Keratinocyte (primary cell): ENCODE results near the gene RASSF1. TPM values are rescaled to one million over a fixed set of nuclear protein-coding genes. Genes with fewer than 3 reads are reported as not detected.

Source experiments
- DNase-seq: peaks from one replicate; pipeline ENCODE4 v3.0.0-alpha.2; 2011; ENCODE audit warnings: low read depth, missing footprints, low spot score
- FAIRE-seq: peaks from 2 replicates; lab custom pipeline; 2011; peaks lifted over from hg19 to GRCh38; lab: Jason Lieb, UNC
- H2AFZ ChIP-seq: 2 replicates; pipeline ENCODE4 v1.6.0; 2012; ENCODE audit warnings: low read length, control low read depth, inconsistent platforms; ENCODE audit not compliant: control insufficient read depth
- H3K27ac ChIP-seq: 2 replicates; pipeline ENCODE4 v1.5.1; 2011; ENCODE audit warnings: low read length; ENCODE audit not compliant: control insufficient read depth, insufficient read depth
- H3K27me3 ChIP-seq: 3 replicates; pipeline ENCODE4 v1.6.0; 2011; ENCODE audit warnings: low read length; ENCODE audit not compliant: control insufficient read depth, insufficient read depth; ENCODE audit errors: extremely low read depth
- H3K36me3 ChIP-seq, 2 experiments: 2 replicates in 1 of 2; 3 replicates in 1 of 2; pipeline ENCODE4 v1.5.1; 2011; ENCODE audit warnings: low read length in 2 of 2, mild to moderate bottlenecking in 1 of 2; ENCODE audit not compliant: control insufficient read depth in 2 of 2, insufficient read depth in 2 of 2; ENCODE audit errors: extremely low read depth in 1 of 2
- H3K4me1 ChIP-seq: 3 replicates; pipeline ENCODE4 v1.5.1; 2011; ENCODE audit warnings: low read length; ENCODE audit not compliant: control insufficient read depth, insufficient read depth; ENCODE audit errors: extremely low read depth
- H3K4me2 ChIP-seq: 3 replicates; pipeline ENCODE4 v1.6.0; 2011; ENCODE audit warnings: low read depth, low read length; ENCODE audit not compliant: control insufficient read depth, insufficient read depth; ENCODE audit errors: extremely low read depth
- H3K4me3 ChIP-seq, 3 experiments: fragments of 200-600 bp in 1 of 3; sonication (generic) in 1 of 3; 2 replicates in 2 of 3; 3 replicates in 1 of 3; pipeline ENCODE4 v1.5.1; 2011 to 2016; ENCODE audit warnings: low read length in 3 of 3, mild to moderate bottlenecking in 3 of 3, control low read depth in 2 of 3, inconsistent platforms in 1 of 3, low read depth in 1 of 3, mixed read lengths in 1 of 3, mixed run types in 1 of 3, moderate library complexity in 1 of 3; ENCODE audit not compliant: control insufficient read depth in 2 of 3, insufficient read depth in 2 of 3; ENCODE audit errors: extremely low read depth in 1 of 3
- H3K79me2 ChIP-seq: 2 replicates; pipeline ENCODE4 v1.6.0; 2012; ENCODE audit warnings: low read length; ENCODE audit not compliant: control insufficient read depth, insufficient read depth
- H3K9ac ChIP-seq: 3 replicates; pipeline ENCODE4 v1.6.0; 2011; ENCODE audit warnings: low read length; ENCODE audit not compliant: control insufficient read depth, insufficient read depth; ENCODE audit errors: extremely low read depth
- H3K9me1 ChIP-seq: 3 replicates; pipeline ENCODE4 v1.6.0; 2011; ENCODE audit warnings: low read length; ENCODE audit not compliant: control insufficient read depth, insufficient read depth; ENCODE audit errors: extremely low read depth
- H3K9me3 ChIP-seq: 2 replicates; pipeline ENCODE4 v1.5.1; 2012; ENCODE audit warnings: low read depth, low read length; ENCODE audit not compliant: control insufficient read depth
- H4K20me1 ChIP-seq: 3 replicates; pipeline ENCODE4 v1.6.0; 2011; ENCODE audit warnings: low read length; ENCODE audit not compliant: control insufficient read depth, insufficient read depth; ENCODE audit errors: extremely low read depth
- EZH2 ChIP-seq: IDR thresholded peaks from one replicate; pipeline ENCODE4 v1.6.1; 2012; ENCODE audit warnings: inconsistent platforms, mild to moderate bottlenecking, low read length, moderate library complexity
- dilution Hi-C: fragments of 300-500 bp; cut with MboI; formaldehyde crosslinking; loops from one replicate; pipeline ENCODE4 v1.7.0; 2020; ENCODE audit warnings: low sequenced_read_pairs; ENCODE audit not compliant: extremely low pct_ligation_motif_present
- polyA plus RNA-seq, 5 experiments: library from polyadenylated mRNA; depleted of rRNA in 3 of 5; stranded (reverse) in 3 of 5; stranded (forward) in 1 of 5; unstranded in 1 of 5; fragments of >200 nt; gene quantifications; 1 replicate in 1 of 5; 2 replicates in 3 of 5; 3 replicates in 1 of 5; pipeline versions ENCODE4 v1.2.1 to v1.2.3, GENCODE V29; 2011 to 2012; ENCODE audit warnings: missing spikeins in 2 of 5, low read depth in 1 of 5, low replicate concordance in 1 of 5
- TF ChIP-seq, protein P1 (sequence below), 3 experiments: IDR thresholded peaks in 1 of 3; conservative IDR thresholded peaks in 1 of 3; optimal IDR thresholded peaks in 1 of 3; 2 replicates in 2 of 3; 3 replicates in 1 of 3; pipeline versions ENCODE3 to v1.5.1; 2011; ENCODE audit warnings: low read length in 3 of 3, mild to moderate bottlenecking in 3 of 3, moderate library complexity in 2 of 3, control low read depth in 1 of 3, inconsistent platforms in 1 of 3; ENCODE audit not compliant: insufficient read depth in 2 of 3; ENCODE audit errors: extremely low read depth in 1 of 3

RASSF1 gene
- polyA plus RNA-seq, 1 donor (not counting 4 experiments of a cell fraction or from before 2014, with no cell fraction given) = 28.5 TPM

DNA sequence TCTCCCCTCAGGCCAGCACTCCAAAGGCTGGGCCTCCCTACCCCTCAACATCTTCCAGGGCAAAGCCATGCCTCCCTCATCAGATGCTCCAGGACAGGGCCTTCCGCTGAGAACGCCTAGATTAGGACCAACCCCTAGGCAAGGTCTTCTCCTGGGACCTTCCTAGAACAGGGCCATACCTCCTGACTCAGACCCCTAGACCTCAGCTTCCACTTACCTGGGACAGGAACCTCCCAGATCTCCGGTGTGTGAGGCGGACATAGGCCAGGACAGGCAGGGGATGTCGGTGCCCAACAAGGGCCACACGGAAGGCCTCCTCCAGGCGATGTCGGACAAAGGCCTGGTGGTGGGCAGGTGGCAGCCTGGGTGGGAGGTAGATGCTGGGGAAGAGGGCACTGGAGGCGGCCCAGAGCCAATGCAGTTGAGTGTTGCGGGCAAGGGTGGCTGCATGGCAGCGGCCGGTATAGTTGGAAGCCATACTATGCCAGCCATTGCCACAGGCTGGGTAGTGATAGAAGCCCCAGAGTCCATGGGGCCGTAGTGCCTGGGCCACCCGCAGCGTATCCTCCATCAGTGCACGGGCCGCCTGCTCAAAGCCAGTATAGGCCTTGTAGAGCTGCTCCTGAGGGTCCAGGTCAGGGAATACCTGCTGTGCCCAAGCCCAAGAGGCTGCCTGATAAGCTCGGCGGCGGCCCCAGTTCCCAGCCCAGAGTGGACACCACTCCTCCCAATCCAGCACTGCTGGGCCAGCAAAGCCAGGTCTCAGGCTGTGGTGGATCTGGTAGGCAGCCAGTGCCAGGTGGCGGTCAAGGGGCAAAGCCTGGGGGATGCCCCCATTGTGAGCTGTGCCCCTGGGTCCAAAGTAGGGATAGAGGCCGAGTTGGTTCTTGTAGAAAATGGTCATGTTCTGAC, 45.9 kb downstream of the RASSF1 start:
- TF ChIP-seq EZH2 = no peak
- TF ChIP-seq, protein P1, sequence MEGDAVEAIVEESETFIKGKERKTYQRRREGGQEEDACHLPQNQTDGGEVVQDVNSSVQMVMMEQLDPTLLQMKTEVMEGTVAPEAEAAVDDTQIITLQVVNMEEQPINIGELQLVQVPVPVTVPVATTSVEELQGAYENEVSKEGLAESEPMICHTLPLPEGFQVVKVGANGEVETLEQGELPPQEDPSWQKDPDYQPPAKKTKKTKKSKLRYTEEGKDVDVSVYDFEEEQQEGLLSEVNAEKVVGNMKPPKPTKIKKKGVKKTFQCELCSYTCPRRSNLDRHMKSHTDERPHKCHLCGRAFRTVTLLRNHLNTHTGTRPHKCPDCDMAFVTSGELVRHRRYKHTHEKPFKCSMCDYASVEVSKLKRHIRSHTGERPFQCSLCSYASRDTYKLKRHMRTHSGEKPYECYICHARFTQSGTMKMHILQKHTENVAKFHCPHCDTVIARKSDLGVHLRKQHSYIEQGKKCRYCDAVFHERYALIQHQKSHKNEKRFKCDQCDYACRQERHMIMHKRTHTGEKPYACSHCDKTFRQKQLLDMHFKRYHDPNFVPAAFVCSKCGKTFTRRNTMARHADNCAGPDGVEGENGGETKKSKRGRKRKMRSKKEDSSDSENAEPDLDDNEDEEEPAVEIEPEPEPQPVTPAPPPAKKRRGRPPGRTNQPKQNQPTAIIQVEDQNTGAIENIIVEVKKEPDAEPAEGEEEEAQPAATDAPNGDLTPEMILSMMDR (optimal IDR thresholded peaks at IDR 0.05 in 1 of 3, IDR thresholded peaks at IDR 0.05 in 1 of 3, conservative IDR thresholded peaks at IDR 0.05 in 1 of 3; ENCODE audit: extremely low read depth in 1 of 3, insufficient read depth in 2 of 3, low read length in 3 of 3) = no peak
- Histone ChIP-seq H3K27me3 (no peaks in the 10 kb centered on the region), H3K4me3 (no peak overlapping the region), H3K9me3 (no peaks in the 10 kb centered on the region), H3K79me2 (peaks cover 29% of the 10 kb centered on the region), H2AFZ (no peak overlapping the region), H3K36me3 (peaks cover 8 to 15% of the 10 kb centered on the region in 2 experiments), H3K4me2 (no peak overlapping the region), H3K27ac (no peak overlapping the region), H3K9ac (no peak overlapping the region), H3K4me1 (peaks cover 22% of the 10 kb centered on the region), H4K20me1 (no peaks in the 10 kb centered on the region), H3K9me1 (peaks cover 3% of the 10 kb centered on the region)
- dilution Hi-C loops = no loop called here
- no peak for DNase-seq
- FAIRE-seq = no peak

DNA sequence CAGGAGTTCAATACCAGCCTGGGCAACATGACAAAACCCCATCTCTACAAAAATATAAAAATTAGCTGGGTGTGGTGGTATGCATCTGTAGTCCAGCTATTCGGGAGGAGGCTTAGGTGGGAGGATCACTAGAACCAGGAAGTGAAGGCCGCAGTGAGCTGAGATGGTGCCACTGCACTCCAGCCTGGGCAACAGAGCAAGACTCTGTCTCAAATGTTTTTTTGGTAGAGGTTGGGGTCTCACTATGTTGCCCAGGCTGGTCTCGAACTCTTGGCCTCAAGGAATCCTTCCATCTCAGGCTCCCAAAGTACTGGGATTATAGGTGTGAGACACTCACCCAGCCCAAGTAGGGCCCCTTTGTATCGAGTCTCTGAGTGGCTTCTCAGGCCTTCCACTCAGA, 46.5 kb downstream of the RASSF1 start:
- Histone ChIP-seq H3K4me1 (peaks cover 20% of the 10 kb centered on the region), H3K36me3 (peaks cover 14 to 20% of the 10 kb centered on the region in 2 experiments), H3K9ac (no peak overlapping the region), H3K4me3 (no peak overlapping the region), H3K79me2 (peaks cover 34% of the 10 kb centered on the region), H3K4me2 (no peak overlapping the region), H3K27me3 (no peaks in the 10 kb centered on the region), H3K9me3 (no peaks in the 10 kb centered on the region), H3K27ac (no peak overlapping the region), H2AFZ (no peak overlapping the region), H3K9me1 (peaks cover 3% of the 10 kb centered on the region), H4K20me1 (no peaks in the 10 kb centered on the region)
- dilution Hi-C loops = no loop called here
- no peak for DNase-seq
- TF ChIP-seq EZH2 = no peak
- TF ChIP-seq, protein P1 (optimal IDR thresholded peaks at IDR 0.05 in 1 of 3, IDR thresholded peaks at IDR 0.05 in 1 of 3, conservative IDR thresholded peaks at IDR 0.05 in 1 of 3; ENCODE audit: extremely low read depth in 1 of 3, insufficient read depth in 2 of 3, low read length in 3 of 3) = no peak
- FAIRE-seq = no peak
